ENCODE data around the gene CREG1.

DNA sequence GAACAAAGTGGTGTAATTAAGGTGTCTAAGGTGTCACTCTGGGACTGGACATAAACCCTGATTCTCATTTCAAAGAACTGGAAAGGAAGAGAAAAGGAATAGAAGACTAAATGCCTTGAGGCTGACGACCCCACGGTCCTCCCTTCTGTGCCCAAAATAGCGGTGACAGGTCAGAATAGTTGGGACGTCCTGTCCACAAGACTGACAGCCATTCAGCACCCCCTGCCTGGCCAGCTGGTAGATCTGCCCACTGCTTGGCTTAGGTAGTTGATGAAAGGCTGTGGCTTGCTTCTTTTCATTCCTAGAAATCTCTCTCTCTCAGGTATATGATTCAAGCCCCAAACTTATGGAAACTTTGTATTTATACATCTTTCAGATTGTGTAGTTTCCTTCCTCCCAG, 26.4 kb upstream of the CREG1 start:
- TF ChIP-seq POLR2A (IDR thresholded peaks at IDR 0.05; ENCODE audit: low read length) (no peak), GATA1 (IDR thresholded peaks at IDR 0.05; ENCODE audit: low read depth, low read length) (no peak)
